K562 (cell line): ENCODE measurements around the gene MBOAT7. TPM values are rescaled to one million over a fixed set of nuclear protein-coding genes. Genes with fewer than 3 reads are reported as not detected.
A peak's percentile ranks its signal among the peaks of the same experiment; 100 is the strongest.

ENCODE experiments used
- ATAC-seq: fragments of 200-7000 bp; cut with Tn5 transposase; 3 replicates; pipeline ENCODE4 v1.9.1; 2020; ENCODE audit warnings: moderate library complexity
- BruUV-seq: library from RNA; stranded (reverse); fragments of 400-500 nt; replicated peaks from 2 replicates; lab custom pipeline; 2021; lab: Mats Ljungman, UMichigan
- CTCF ChIA-PET: fragments of 300-600 bp; formaldehyde crosslinking; extraction: SDS; loops from one replicate; lab custom pipeline; 2021; ENCODE audit warnings: low intra/inter-chr PET ratio; lab: Yijun Ruan, JAX
- POLR2A ChIA-PET: fragments of 300-600, 350-650 bp; sonication (Branson Sonifier 250); formaldehyde crosslinking; extraction: SDS; loops from one replicate; lab custom pipeline; 2021; ENCODE audit warnings: antibody characterized with exemption, inconsistent platforms; lab: Yijun Ruan, JAX
- DNase-seq, 4 experiments: peaks; one replicate each; pipeline versions ENCODE4 v3.0.0 to v3.0.0-alpha.2; 2011 to 2018; ENCODE audit warnings: low spot score in 3 of 4, mixed read lengths in 3 of 4; ENCODE audit errors: extremely low read depth in 1 of 4
- FAIRE-seq: peaks from 2 replicates; lab custom pipeline; 2011; peaks lifted over from hg19 to GRCh38; lab: Jason Lieb, UNC
- H2AFZ ChIP-seq: 2 replicates; pipeline ENCODE4 v1.6.0; 2011; ENCODE audit warnings: low read depth, low read length, control low read depth, inconsistent platforms
- H3K27ac ChIP-seq: fragments of 200-600 bp; 3 replicates; pipeline ENCODE4 v1.8.0; 2011; ENCODE audit warnings: low read depth, mild to moderate bottlenecking, control low read depth, inconsistent platforms, low read length, moderate library complexity, mixed read lengths; ENCODE audit errors: extremely low read depth
- H3K27me3 ChIP-seq, 2 experiments: fragments of 300-600 bp in 1 of 2; 2 replicates in 1 of 2; 3 replicates in 1 of 2; pipeline versions ENCODE4 v1.6.0 to v1.8.0; 2011; ENCODE audit warnings: inconsistent platforms in 2 of 2, low read length in 2 of 2, mild to moderate bottlenecking in 1 of 2, mixed read lengths in 1 of 2, moderate library complexity in 1 of 2; ENCODE audit not compliant: control insufficient read depth in 2 of 2, insufficient read depth in 2 of 2
- H3K36me3 ChIP-seq: fragments of 300-600 bp; 3 replicates; pipeline ENCODE4 v1.8.0; 2011; ENCODE audit warnings: mild to moderate bottlenecking, low read length, inconsistent platforms; ENCODE audit not compliant: control insufficient read depth, insufficient read depth
- H3K4me1 ChIP-seq, 2 experiments: fragments of 200-600 bp in 1 of 2; replicated peaks in 1 of 2; 2 replicates in 1 of 2; 3 replicates in 1 of 2; pipeline versions ENCODE4 v1.5.1 to v1.8.0; 2011; ENCODE audit warnings: inconsistent platforms in 2 of 2, low read length in 2 of 2, mild to moderate bottlenecking in 1 of 2, mixed read lengths in 1 of 2, moderate library complexity in 1 of 2; ENCODE audit not compliant: control insufficient read depth in 2 of 2, insufficient read depth in 2 of 2
- H3K4me2 ChIP-seq: 2 replicates; pipeline ENCODE4 v1.6.1; 2011; ENCODE audit warnings: low read length, control low read depth, inconsistent platforms, mixed read lengths; ENCODE audit not compliant: insufficient read depth
- H3K4me3 ChIP-seq: fragments of 200-600 bp; sonication (generic), shearing (Covaris generic); 2 replicates; pipeline ENCODE4 v1.5.1; 2016; ENCODE audit warnings: control low read depth, inconsistent platforms
- H3K79me2 ChIP-seq: fragments of 200-600 bp; 3 replicates; pipeline ENCODE4 v1.8.0; 2011; ENCODE audit warnings: low read length, inconsistent platforms; ENCODE audit not compliant: control insufficient read depth, insufficient read depth
- H3K9ac ChIP-seq, 2 experiments: 2 replicates each; pipeline versions ENCODE4 v1.6.0 to v1.6.1; 2011; ENCODE audit warnings: low read depth in 2 of 2, low read length in 2 of 2, control low read depth in 1 of 2, inconsistent platforms in 1 of 2, mild to moderate bottlenecking in 1 of 2, mixed read lengths in 1 of 2; ENCODE audit not compliant: insufficient read depth in 1 of 2
- H3K9me1 ChIP-seq: one replicate; pipeline ENCODE4 v1.6.0; 2011; ENCODE audit warnings: inconsistent platforms, mild to moderate bottlenecking, low read length, moderate library complexity; ENCODE audit not compliant: control insufficient read depth, insufficient read depth
- H3K9me3 ChIP-seq: replicated peaks from 2 replicates; pipeline ENCODE4 v1.5.1; 2011; ENCODE audit warnings: low read depth, low read length, inconsistent platforms; ENCODE audit not compliant: control insufficient read depth, insufficient read depth
- H4K20me1 ChIP-seq: replicated peaks from 2 replicates; pipeline ENCODE4 v1.6.1; 2011; ENCODE audit warnings: low read length, inconsistent platforms, mixed read lengths; ENCODE audit not compliant: control insufficient read depth, insufficient read depth
- CC2D1A ChIP-seq: fragments of 450-650 bp; IDR thresholded peaks from 2 replicates; pipeline ENCODE4 v1.6.1; 2017; ENCODE audit warnings: mild to moderate bottlenecking
- GABPB1 ChIP-seq: sonication (generic); formaldehyde crosslinking; IDR thresholded peaks from 2 replicates; pipeline ENCODE4 v1.8.0; 2022; ENCODE audit warnings: mild to moderate bottlenecking, missing genetic modification reagents
- HEY1 ChIP-seq: fragments of 250-450 bp; sonication (Bioruptor Pico); IDR thresholded peaks from 2 replicates; pipeline ENCODE4 v1.5.0; 2020; ENCODE audit warnings: mild to moderate bottlenecking, moderate library complexity, borderline replicate concordance
- NELFE ChIP-seq: IDR thresholded peaks from 2 replicates; pipeline ENCODE4 v1.6.1; 2011; ENCODE audit warnings: mild to moderate bottlenecking; ENCODE audit not compliant: insufficient read depth, insufficient read length
- NFATC3 ChIP-seq: fragments of 450-650 bp; IDR thresholded peaks from 2 replicates; pipeline ENCODE4 v1.6.1; 2017; ENCODE audit warnings: mild to moderate bottlenecking
- NFIC ChIP-seq: fragments of 450-650 bp; IDR thresholded peaks from 2 replicates; pipeline ENCODE4 v1.6.1; 2017; ENCODE audit warnings: mild to moderate bottlenecking, inconsistent platforms
- PRPF4 ChIP-seq: fragments of 200-400 bp; formaldehyde crosslinking; IDR thresholded peaks from one replicate; pipeline ENCODE4 v1.6.1; 2017; ENCODE audit warnings: low read length, low read depth, mild to moderate bottlenecking; ENCODE audit not compliant: insufficient read depth, poor library complexity, severe bottlenecking
- RBFOX2 ChIP-seq: fragments of 200-400 bp; formaldehyde crosslinking; IDR thresholded peaks from 2 replicates; pipeline ENCODE4 v1.6.1; 2017; ENCODE audit warnings: low read depth, mild to moderate bottlenecking, low read length, moderate library complexity
- YBX1 ChIP-seq: fragments of 450-650 bp; IDR thresholded peaks from 2 replicates; pipeline ENCODE4 v1.7.1; 2016; ENCODE audit warnings: mild to moderate bottlenecking
- ZFX ChIP-seq: sonication (generic); formaldehyde crosslinking; IDR thresholded peaks from 2 replicates; pipeline ENCODE4 v1.8.0; 2022; ENCODE audit warnings: mild to moderate bottlenecking, missing genetic modification reagents, moderate library complexity
- WGBS: fragments of 100-300 bp; shearing (Covaris generic); methylation state at CpG from one replicate; pipeline ENCODE4 v1.1.6; 2016; ENCODE audit warnings: low coverage, mixed read lengths; ENCODE audit not compliant: insufficient coverage; ENCODE audit errors: missing lambda C conversion rate; 5-methylcytosine and 5-hydroxymethylcytosine counted together
- in situ Hi-C: fragments of 300-500 bp; cut with MboI; formaldehyde crosslinking; loops from 4 replicates; pipeline ENCODE4 v1.15.0; 2018; ENCODE audit warnings: inconsistent platforms, mixed read lengths
- intact Hi-C: fragments of 100-400 bp; cut with micrococcal nuclease; formaldehyde crosslinking; loops from 2 replicates; pipeline ENCODE4 v1.14.2; 2022
- polyA plus RNA-seq, 8 experiments: library from polyadenylated mRNA; depleted of rRNA in 4 of 8; stranded (reverse) in 5 of 8; unstranded in 3 of 8; fragments of >200 nt; fragmentation: Nextera tagmentation in 2 of 8; fragmentation: Illumina TruSeq in 1 of 8; extraction: Ambion mirVana in 2 of 8; extraction: Trizol in 1 of 8; gene quantifications; 2 replicates each; pipeline versions ENCODE4 v1.2.1 to v1.2.3, GENCODE V29; 2011 to 2014; ENCODE audit warnings: inconsistent platforms in 1 of 8, missing spikeins in 1 of 8
- total RNA-seq, 7 experiments: library from RNA; depleted of rRNA in 6 of 7; stranded (reverse); fragments of >200 nt in 6 of 7; fragmentation: Illumina TruSeq in 2 of 7; extraction: Trizol in 2 of 7; gene quantifications; 2 replicates each; pipeline versions ENCODE4 v1.2.1 to v1.2.3, GENCODE V29; 2011 to 2021; ENCODE audit warnings: low replicate concordance in 1 of 7
- TF ChIP-seq, protein P1 (sequence below), 3 experiments: IDR thresholded peaks in 2 of 3; conservative IDR thresholded peaks in 1 of 3; 2 replicates each; pipeline ENCODE4 v1.5.1; 2011 to 2012; ENCODE audit warnings: low read length in 3 of 3, mild to moderate bottlenecking in 3 of 3, control low read depth in 2 of 3, improper control_type of control experiment in 1 of 3, inconsistent platforms in 1 of 3, low read depth in 1 of 3, mixed read lengths in 1 of 3, moderate library complexity in 1 of 3; ENCODE audit not compliant: insufficient read depth in 2 of 3
- TF ChIP-seq, protein P2 (sequence below): fragments of 450-650 bp; conservative IDR thresholded peaks from 2 replicates; pipeline ENCODE4 v1.6.1; 2016; ENCODE audit warnings: missing genetic modification characterization, low read depth, mild to moderate bottlenecking, missing compliant biosample characterization, moderate library complexity
- TF ChIP-seq, protein P3 (sequence below): fragments of 450-650 bp; IDR thresholded peaks from 2 replicates; pipeline ENCODE4 v1.6.1; 2016; ENCODE audit warnings: antibody characterized with exemption
- TF ChIP-seq, protein P4 (sequence below): fragments of 200-800 bp; sonication (Bioruptor generic); IDR thresholded peaks from 2 replicates; pipeline ENCODE4 v1.6.1; 2017; ENCODE audit warnings: missing genetic modification characterization, missing compliant biosample characterization

The MBOAT7 gene
- total and polyA plus RNA-seq, 9 of the 15 experiments (the other 6 are each of a cell fraction or from before 2014, with no cell fraction given), result 1.4 to 153 (median 56.1) TPM

DNA sequence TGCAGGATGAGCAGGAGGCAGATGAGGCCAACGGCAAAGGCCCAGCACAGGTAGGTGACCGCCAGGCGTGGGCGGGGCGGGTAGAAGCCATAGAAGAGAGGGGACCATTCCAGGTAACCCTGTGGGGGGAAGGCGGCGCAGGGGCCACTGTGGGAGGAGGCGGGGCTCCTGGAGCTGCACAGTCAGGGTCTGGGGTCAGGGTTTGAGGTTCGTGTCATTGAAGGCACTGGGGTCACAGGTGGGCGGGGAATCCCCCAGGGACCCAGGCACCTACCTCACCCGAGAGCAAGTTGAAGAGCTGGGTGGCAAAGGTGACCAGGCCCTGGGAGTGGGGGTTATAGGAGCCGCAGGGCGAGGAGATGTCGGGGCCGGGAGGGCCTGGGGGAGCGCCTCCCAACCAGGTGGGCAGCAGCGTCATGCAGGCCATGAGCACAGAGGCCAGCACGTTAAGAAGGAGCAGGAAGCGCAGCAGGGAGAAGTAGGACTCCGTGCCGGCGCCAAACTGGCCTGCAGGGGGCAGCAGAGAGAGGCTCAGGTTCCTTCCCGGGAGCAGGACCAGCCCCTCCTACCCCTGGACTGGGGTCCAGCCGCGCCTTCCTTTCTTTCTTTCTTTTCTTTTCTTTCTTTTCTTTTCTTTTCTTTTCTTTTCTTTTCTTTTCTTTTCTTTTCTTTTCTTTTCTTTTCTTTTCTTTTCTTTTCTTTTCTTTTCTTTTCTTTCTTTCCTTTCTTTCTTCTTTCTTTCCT lies 21.0 kb downstream of the MBOAT7 start:
- FAIRE-seq (peak; percentile 84), ATAC-seq (peak; percentile 89), DNase-seq (peak; percentile 86 to 94 (median 86))
- H3K9me1 ChIP-seq, result no peaks in the 10 kb centered on the region
- no peak overlapping the region for H3K27ac ChIP-seq
- no peaks in the 10 kb centered on the region for H3K9me3 ChIP-seq
- H3K36me3 ChIP-seq, result no peaks in the 10 kb centered on the region
- 29% methylated on average over 19 of the region's 25 CpGs for WGBS
- peak overlapping the region; percentile 15; the same call in 1 of the 2 replicates for H2AFZ ChIP-seq
- no TSS peak for BruUV-seq
- H3K79me2 ChIP-seq, result no peaks in the 10 kb centered on the region
- POLR2A ChIA-PET, result interaction anchor here (0.6 kb wide), 1 partner anchor 15 kb away, joined by 4 read pairs; no protein-coding TSS in a partner anchor
- H4K20me1 ChIP-seq, result 0 out of 2 replicates have a peak, but pooled peaks cover 10% of the 10 kb centered on the region
- no peak overlapping the region for H3K4me3 ChIP-seq
- peak overlapping the region; percentile 21; the same call in 1 of the 2 replicates for H3K4me2 ChIP-seq
- peak overlapping the region in 1 of 2 experiments; percentile 85; a peak in 2 of 4 replicates for H3K9ac ChIP-seq
- CTCF ChIA-PET, result interaction anchor here (0.7 to 5.9 kb wide), 4 partner anchors 63 to 101 kb away, joined by 3 to 37 read pairs (median 5); no protein-coding TSS in a partner anchor
- intact Hi-C loops, result loop anchor here (2.0 kb wide), 1 partner anchor 62 kb away; no protein-coding TSS in a partner anchor
- in situ Hi-C loops, result no loop called here
- no peaks in the 10 kb centered on the region for H3K27me3 ChIP-seq
- H3K4me1 ChIP-seq, result peaks cover 2 to 50% of the 10 kb centered on the region in 2 experiments; a peak in 2 of 5 replicates
- TF ChIP-seq, protein P1, sequence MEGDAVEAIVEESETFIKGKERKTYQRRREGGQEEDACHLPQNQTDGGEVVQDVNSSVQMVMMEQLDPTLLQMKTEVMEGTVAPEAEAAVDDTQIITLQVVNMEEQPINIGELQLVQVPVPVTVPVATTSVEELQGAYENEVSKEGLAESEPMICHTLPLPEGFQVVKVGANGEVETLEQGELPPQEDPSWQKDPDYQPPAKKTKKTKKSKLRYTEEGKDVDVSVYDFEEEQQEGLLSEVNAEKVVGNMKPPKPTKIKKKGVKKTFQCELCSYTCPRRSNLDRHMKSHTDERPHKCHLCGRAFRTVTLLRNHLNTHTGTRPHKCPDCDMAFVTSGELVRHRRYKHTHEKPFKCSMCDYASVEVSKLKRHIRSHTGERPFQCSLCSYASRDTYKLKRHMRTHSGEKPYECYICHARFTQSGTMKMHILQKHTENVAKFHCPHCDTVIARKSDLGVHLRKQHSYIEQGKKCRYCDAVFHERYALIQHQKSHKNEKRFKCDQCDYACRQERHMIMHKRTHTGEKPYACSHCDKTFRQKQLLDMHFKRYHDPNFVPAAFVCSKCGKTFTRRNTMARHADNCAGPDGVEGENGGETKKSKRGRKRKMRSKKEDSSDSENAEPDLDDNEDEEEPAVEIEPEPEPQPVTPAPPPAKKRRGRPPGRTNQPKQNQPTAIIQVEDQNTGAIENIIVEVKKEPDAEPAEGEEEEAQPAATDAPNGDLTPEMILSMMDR (IDR thresholded peaks at IDR 0.05 in 2 of 3, conservative IDR thresholded peaks at IDR 0.05 in 1 of 3; ENCODE audit: insufficient read depth in 2 of 3, low read depth in 1 of 3, low read length in 3 of 3), result peak; percentile 83 to 94 (median 88)
- TF ChIP-seq ZFX (CRISPR knock-in tag) (no peak), CC2D1A (0 out of 2 replicates have a peak, but pooled peaks have one; percentile 15), NELFE (no peak), NFATC3 (no peak), PRPF4 (no peak), HEY1 (CRISPR knock-in tag) (no peak), GABPB1 (CRISPR knock-in tag) (peak; percentile 31; the same call in 1 of the 2 replicates), RBFOX2 (0 out of 2 replicates have a peak, but pooled peaks have one; percentile 19), NFIC (no peak), YBX1 (no peak)
- TF ChIP-seq, protein P2, sequence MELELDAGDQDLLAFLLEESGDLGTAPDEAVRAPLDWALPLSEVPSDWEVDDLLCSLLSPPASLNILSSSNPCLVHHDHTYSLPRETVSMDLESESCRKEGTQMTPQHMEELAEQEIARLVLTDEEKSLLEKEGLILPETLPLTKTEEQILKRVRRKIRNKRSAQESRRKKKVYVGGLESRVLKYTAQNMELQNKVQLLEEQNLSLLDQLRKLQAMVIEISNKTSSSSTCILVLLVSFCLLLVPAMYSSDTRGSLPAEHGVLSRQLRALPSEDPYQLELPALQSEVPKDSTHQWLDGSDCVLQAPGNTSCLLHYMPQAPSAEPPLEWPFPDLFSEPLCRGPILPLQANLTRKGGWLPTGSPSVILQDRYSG (tag), result no peak
- TF ChIP-seq, protein P3, sequence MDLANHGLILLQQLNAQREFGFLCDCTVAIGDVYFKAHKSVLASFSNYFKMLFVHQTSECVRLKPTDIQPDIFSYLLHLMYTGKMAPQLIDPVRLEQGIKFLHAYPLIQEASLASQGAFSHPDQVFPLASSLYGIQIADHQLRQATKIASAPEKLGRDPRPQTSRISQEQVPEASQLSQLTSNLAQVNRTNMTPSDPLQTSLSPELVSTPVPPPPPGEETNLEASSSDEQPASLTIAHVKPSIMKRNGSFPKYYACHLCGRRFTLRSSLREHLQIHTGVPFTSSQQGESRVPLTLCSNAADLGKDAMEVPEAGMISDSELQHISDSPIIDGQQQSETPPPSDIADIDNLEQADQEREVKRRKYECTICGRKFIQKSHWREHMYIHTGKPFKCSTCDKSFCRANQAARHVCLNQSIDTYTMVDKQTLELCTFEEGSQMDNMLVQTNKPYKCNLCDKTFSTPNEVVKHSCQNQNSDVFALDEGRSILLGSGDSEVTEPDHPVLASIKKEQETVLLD, result no peak
- TF ChIP-seq, protein P4, sequence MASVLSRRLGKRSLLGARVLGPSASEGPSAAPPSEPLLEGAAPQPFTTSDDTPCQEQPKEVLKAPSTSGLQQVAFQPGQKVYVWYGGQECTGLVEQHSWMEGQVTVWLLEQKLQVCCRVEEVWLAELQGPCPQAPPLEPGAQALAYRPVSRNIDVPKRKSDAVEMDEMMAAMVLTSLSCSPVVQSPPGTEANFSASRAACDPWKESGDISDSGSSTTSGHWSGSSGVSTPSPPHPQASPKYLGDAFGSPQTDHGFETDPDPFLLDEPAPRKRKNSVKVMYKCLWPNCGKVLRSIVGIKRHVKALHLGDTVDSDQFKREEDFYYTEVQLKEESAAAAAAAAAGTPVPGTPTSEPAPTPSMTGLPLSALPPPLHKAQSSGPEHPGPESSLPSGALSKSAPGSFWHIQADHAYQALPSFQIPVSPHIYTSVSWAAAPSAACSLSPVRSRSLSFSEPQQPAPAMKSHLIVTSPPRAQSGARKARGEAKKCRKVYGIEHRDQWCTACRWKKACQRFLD (CRISPR knock-in tag), result no peak
